ENCODE measurements around the gene SCP2.

DNA sequence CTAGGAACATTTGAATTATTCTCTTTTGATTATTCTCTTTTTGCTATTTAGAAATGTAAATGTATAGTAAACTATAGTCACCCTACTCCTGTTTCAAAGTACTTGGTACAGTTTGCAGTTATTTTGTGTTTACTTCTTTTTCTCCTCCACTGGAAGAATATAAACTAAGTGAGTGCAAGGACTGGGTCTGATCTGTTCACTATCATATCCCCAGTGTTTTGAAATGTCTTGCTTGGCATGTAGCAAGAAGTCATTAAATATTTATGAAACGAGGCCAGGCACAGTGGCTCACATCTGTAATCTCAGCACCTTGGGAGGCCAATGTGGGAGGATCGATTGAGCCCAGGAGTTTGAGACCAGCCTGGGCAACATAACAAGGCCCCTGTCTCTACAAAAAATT, 99.2 kb downstream of the SCP2 start:
- TF ChIP-seq, protein P1, sequence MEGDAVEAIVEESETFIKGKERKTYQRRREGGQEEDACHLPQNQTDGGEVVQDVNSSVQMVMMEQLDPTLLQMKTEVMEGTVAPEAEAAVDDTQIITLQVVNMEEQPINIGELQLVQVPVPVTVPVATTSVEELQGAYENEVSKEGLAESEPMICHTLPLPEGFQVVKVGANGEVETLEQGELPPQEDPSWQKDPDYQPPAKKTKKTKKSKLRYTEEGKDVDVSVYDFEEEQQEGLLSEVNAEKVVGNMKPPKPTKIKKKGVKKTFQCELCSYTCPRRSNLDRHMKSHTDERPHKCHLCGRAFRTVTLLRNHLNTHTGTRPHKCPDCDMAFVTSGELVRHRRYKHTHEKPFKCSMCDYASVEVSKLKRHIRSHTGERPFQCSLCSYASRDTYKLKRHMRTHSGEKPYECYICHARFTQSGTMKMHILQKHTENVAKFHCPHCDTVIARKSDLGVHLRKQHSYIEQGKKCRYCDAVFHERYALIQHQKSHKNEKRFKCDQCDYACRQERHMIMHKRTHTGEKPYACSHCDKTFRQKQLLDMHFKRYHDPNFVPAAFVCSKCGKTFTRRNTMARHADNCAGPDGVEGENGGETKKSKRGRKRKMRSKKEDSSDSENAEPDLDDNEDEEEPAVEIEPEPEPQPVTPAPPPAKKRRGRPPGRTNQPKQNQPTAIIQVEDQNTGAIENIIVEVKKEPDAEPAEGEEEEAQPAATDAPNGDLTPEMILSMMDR (conservative IDR thresholded peaks at IDR 0.05; ENCODE audit: low read depth, low read length): no peak
- no peak for TF ChIP-seq EZH2 (IDR thresholded peaks at IDR 0.05; ENCODE audit: low read length, unreplicated experiment)
- no peak for TF ChIP-seq EZH2phosphoT487 (IDR thresholded peaks at IDR 0.05; ENCODE audit: borderline replicate concordance, low read length)

Measured in PC-3 (cell line).